KG1 (cell line): ENCODE data around the gene DOCK4.
A peak's percentile ranks its signal among the peaks of the same experiment; 100 is the strongest.

Source experiments
- DNase-seq: peaks from one replicate; lab custom pipeline; 2025; lab: John Stamatoyannopoulos, UW

The DOCK4 gene

GRCh38 chr7:111765751-111766643 is 440.2 kb downstream of the DOCK4 start:
- DNase-seq: no peak

DNA sequence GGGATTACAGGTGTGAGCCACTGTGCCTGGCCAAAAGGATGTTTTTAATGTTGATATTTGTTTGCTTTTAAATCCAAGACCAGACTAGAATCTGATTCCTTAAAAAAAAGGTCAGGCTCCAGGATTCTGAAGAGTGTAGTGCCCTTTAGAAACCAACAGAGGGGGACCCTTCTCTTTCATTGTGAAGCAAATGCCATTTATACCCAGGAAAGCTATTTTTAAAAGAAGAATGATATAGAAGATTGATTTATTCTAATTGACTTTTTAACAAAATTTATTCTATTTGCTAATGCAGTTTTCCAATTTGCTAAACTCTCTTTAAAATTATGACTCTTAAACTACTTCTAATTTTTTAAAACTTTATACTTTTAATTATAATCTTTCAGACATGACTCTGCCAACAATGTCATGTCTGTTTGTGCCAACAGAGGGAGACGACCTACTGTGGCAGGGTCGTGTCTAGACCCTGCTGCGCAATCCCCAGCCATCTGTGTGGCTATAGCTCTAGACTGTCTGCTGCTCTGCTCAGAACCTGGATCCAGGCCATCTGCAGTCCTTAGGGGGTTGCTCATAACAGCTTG is 442.9 kb downstream of the DOCK4 start:
- no peak for DNase-seq

DNA sequence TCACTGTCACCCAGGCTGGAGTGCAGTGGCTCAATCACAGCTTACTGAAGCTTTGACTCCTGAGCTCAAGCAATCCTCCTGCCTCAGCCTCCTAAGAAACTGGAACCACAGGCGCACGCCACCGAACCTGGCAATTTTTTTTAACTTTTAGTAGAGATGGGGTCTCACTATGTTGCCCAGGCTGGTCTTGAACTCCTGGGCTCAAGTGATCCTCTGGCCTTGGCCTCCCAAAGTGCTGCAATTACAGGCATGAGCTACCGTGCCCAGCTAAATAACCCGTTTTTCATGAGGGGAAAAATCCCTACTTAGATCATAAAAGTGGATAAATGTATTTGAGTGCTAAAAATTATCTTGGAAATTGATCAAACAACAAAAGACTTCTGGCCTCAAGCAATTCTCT is 443.4 kb downstream of the DOCK4 start:
- DNase-seq: no peak

DNA sequence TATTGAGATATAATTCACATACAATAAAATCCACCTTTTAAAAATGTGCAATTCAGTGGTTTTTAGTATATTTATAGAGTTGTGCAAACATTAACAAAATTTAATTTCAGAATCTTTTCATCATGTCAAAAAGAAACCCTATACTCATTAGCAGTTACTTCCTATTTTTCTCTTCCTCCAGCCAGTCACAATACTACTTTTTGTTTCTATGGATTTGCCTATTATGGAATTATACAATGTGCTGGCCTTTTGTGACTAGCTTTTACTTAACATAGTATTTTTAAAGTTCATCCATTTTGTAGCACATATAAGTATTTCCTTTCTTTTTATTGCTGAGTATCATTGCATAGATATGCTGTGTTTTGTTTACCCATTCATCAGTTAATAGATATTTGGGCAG is 444.0 kb downstream of the DOCK4 start:
- DNase-seq: no peak

DNA sequence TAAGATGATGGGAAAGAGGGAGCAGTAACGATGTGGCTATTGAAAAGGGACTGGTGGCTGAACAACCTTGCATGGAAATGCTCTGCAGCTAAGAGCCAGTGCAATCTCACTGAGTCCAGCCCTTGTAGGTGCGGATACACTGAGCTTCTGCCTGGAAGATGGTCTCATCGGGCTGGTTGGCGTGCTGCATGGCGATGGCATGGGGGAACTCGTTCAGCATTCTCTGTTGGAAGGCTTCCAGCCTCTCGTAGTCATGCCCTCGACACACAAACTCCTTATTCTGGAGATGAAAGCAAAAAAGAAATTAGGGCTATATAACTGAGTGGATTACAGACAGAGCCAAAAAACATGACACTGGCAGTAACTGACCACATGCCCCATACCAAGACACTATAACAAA is 446.2 kb downstream of the DOCK4 start:
- DNase-seq: no peak

GRCh38 chr7:111758332-111758731 is 447.9 kb downstream of the DOCK4 start:
- DNase-seq: no peak

- DNase-seq: no peak
Measured at GRCh38 chr7:111756687-111757178, 449.5 kb downstream of the DOCK4 start.

GRCh38 chr7:111755383-111755782 is 450.8 kb downstream of the DOCK4 start:
- DNase-seq: no peak

DNA sequence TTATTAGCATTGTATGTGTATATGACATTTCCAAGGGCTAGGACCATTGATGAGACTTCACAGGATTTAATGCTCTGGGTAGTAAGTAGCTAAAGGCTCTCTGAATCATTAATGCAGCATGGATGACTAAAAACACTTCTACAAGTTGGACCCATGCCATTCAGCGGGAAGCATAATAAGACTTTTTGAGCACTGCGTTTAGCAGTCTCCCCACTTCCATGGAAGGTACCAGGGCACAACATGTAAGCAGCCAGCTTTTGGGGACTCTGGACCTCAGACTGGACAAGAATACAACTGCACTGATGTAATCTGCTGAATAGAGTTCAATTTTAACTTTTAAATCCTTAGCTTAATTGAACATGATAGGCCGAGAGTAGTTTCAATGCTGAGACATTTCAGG is 452.2 kb downstream of the DOCK4 start:
- DNase-seq: no peak

- no peak for DNase-seq
Measured at GRCh38 chr7:111752022-111752582, 454.1 kb downstream of the DOCK4 start.

DNA sequence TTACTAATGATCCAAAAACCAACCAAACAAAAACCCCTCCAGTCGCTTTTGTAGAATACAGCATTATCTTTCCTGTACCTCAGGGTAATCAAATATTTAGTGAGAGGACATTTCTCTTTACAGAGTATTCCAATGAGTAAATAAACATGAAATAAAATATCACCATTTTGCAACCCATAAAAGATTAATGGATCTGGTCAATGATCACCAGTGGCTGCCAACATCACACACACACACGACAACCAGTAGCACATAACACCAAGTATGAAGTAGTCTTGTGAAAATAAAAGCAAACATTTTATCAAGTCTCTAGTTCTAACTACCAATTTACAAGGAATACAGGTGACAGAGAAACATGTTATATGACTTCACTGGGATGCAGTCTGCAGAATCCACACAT is 455.3 kb downstream of the DOCK4 start:
- DNase-seq: no peak

GRCh38 chr7:111750228-111750627 is 456.0 kb downstream of the DOCK4 start:
- DNase-seq: no peak

DNA sequence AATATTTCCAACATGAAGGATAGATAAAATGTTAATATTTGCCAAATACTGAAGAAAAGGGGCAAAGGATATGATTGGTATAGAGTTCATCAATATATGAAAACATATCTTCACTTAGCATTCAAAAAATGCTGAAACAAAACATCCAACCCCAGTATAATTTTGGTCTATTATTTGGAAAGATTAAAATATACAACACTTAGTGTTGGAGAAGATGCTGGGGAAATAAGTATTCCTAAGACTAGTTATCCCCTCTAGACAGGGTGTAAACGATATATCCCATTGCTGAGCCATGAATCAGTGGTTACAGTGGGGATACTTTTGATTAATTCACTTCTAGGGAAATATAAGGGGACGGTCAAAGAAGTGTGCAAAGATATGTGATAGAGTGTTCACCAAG is 456.6 kb downstream of the DOCK4 start:
- DNase-seq: no peak

- no peak for DNase-seq
Measured at GRCh38 chr7:111747718-111748117, 458.5 kb downstream of the DOCK4 start.

DNA sequence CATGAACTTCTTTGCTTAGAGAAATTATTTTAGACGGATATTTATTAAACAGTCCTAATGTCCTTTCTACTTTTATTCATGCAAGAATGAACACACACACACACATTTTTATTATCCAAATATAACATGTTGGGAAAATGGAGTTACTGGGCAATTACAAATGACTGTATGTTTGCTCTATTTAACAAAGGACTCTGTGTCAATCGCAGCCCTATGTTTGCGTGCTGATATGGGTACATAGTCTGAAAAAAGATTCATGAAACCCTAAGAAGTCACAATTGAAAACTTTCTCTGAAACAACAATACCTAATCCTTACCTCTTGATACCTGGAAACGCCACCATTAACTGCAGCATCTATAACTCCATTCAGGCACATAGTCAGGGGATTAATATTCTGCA is 459.2 kb downstream of the DOCK4 start:
- DNase-seq: no peak

- no peak for DNase-seq
Measured at GRCh38 chr7:111744501-111745155, 461.6 kb downstream of the DOCK4 start.

GRCh38 chr7:111743244-111743847 is 462.9 kb downstream of the DOCK4 start:
- DNase-seq: no peak

DNA sequence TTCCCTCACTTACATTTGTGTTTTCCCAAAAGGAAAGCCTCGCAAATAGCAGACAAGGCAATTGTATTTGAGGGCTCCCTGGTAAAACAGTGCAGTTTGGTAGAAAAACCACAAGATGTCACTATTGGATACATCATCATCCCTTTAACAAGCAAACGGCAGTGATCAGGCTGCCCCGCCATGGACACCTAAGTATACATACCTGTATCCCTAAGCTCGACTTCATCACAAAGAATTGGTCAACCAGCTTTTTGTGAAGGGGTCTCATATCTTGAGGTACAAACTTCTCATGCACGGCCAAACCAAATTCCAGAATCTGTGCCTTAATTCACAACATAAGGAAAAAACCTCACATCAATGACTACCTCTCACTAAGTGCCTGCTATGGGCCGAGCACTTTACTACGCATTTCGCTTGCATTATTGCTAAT is 464.4 kb downstream of the DOCK4 start:
- DNase-seq: no peak

DNA sequence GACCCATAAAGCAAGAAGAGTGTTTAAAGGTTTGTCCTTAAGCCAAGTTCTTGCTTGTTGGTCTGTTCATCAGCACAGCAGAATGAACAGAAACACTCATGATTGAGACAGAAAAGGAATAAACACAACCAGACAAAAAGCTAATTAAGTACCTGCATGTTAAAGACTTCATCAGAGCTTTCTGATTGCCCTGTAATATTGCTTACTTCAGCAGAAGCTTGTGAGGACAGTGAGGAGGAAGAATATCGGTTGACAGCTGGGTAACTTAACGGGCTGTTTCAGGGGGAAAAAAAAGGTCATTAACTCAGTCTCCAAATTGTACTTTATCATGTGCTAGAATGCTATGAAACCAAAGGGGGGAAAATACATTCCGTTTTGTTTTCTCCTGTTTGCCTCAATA is 465.3 kb downstream of the DOCK4 start:
- no peak for DNase-seq

DNA sequence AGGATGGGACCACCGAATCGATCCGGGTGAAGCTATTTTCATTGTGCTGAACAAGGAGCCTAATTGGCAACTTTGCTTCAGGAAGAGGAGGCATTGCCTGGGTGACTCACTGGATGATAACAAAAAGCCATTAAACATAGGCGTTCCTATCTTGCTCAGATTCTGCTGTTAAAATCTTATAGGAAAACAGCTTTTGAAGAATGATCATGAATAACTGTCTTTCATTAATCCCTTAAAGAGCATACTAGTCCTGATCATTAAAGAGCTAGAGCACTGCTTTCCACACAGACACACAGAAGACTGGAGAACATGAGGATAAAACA is 469.7 kb downstream of the DOCK4 start:
- DNase-seq: no peak

DNA sequence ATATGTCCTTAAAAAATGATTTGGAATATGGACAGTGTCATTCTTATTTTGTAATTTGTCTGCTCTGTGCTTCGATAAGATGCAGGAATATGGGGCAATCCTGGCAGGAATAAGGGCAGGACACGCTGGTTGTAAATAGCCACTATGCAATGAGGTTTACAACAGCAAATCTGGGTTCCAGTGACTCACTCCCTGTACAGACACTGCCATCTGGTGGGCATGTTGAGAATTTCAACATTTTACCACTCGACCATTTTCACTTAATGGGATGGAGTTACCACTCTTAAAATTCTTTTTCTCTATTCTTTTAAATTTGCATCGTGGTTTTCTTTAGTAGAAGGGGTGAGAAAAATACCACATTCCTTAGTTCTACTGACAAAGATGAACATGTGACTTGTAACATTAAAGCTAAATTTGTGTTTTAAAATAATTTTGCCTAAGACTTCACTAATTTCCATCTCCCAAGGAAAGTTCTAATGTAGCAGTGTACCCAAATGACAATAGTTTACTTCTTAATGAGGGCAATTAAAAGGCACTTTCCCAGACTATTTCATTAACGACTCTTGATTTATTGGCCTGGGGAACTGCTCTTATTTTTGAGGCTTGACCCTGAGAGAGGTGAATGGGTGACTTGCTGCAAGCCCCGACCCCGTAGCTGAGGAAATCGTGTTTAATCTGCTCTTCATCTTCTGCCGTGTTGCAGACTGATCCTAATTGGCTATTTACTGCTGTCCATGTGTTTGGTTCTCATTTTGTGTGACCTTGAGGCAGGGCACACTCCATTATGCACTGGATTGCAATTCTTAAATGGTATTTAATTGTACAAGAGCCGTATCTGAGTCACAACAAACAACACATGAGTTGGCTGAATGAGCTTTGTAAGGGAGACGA is 470.3 kb downstream of the DOCK4 start:
- peak; percentile 1 for DNase-seq
